Fibroblast of the aortic adventitia (primary cell): ENCODE results near the gene FBLN1. TPM values are rescaled to one million over a fixed set of nuclear protein-coding genes. Genes with fewer than 3 reads are reported as not detected.

Experiments
- DNase-seq: peaks from one replicate; pipeline ENCODE4 v3.0.0-alpha.2; 2010; ENCODE audit warnings: low read depth
- H3K4me3 ChIP-seq: 2 replicates; pipeline ENCODE4 v1.5.1; 2011; ENCODE audit warnings: low read depth, mild to moderate bottlenecking, control low read depth, low read length, moderate library complexity
- total RNA-seq: library from RNA; depleted of rRNA; stranded (reverse); fragments of >200 nt; gene quantifications from 2 replicates; pipeline ENCODE4 v1.2.3, GENCODE V29; 2012; ENCODE audit warnings: low replicate concordance
- TF ChIP-seq, protein P1 (sequence below): IDR thresholded peaks from 2 replicates; pipeline ENCODE4 v1.5.1; 2011; ENCODE audit warnings: mild to moderate bottlenecking, low read length, control low read depth, inconsistent platforms; ENCODE audit not compliant: insufficient read depth

FBLN1 gene
- total RNA-seq, 1 donor, result 561 TPM

DNA sequence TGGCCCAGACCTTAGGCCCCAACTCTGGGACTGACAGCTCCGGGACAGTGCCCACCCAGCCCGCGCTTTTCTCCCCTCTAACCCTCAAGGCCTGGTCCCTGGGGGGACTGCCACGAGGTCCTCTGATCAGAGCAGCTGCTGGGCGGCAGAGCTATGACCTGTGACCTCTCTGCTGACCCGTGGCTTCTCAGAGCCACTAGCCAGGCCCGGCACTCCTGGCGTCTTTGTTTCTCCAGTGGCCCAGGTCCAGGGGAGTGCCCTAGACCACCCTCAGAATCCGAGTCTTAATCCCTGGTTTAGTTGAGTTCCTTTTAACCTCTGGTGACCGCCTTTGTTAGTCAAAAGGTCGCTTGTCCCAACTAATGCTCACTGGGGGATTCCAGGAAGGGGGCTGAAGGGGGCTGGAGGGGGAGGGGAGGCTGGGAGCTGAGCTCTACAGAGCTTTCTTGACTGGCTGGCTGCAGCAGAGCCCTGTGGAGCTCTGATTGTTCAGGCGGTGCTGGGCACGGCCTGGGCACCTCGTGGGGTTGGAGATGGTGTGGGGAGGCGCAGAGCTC lies 1.2 kb downstream of the FBLN1 start:
- peak overlapping the region; percentile 98 for H3K4me3 ChIP-seq
- TF ChIP-seq, protein P1, sequence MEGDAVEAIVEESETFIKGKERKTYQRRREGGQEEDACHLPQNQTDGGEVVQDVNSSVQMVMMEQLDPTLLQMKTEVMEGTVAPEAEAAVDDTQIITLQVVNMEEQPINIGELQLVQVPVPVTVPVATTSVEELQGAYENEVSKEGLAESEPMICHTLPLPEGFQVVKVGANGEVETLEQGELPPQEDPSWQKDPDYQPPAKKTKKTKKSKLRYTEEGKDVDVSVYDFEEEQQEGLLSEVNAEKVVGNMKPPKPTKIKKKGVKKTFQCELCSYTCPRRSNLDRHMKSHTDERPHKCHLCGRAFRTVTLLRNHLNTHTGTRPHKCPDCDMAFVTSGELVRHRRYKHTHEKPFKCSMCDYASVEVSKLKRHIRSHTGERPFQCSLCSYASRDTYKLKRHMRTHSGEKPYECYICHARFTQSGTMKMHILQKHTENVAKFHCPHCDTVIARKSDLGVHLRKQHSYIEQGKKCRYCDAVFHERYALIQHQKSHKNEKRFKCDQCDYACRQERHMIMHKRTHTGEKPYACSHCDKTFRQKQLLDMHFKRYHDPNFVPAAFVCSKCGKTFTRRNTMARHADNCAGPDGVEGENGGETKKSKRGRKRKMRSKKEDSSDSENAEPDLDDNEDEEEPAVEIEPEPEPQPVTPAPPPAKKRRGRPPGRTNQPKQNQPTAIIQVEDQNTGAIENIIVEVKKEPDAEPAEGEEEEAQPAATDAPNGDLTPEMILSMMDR, result no peak
- DNase-seq, result no peak

DNA sequence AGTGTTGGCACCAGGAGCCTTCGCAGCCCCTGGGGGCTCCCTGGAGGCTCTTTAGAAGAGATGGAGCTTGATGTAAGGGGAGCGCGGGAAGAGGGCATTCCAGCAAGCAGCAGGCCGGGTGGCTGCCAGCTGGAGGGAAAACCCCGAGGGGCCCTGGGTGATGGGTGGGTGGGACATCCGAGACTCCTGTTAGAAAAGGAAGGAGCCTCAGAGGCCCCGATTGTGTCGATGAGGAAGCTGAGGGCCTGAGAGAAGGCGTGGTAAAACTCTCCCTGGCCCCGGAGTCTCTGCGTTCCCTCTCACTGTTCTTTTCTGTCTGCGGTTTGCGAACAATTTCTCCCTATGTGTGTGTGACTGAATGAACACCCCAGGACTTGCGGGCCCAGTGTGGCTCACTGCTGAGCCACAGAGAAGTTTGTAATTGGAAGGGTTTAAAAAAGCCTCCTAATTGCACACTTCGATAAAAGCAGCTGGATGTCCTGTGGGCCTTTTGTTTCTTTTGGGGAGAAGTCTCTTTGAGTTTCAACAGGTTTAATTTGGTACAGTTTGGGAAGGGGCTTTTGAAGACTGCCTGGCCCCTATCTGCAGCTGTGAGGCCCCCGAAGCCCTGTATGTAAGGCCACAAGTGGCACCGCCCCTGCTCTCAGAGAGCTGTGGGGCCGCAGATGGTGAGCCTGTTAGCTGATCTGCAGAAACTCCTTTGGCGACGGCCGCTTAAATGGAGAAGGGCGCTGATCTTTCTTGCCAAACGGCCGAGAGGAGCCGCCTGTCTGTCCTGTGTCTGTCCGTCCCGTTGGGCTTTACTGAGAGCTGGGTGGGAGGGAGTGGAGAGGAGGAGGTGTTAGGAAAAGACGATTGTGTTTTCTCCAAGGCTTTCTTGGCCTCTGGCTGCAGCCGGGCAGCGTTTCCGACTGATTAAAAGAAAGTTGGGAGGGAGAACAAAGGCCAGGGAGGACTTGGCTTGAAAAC lies 2.0 kb downstream of the FBLN1 start:
- peak overlapping the region; percentile 98 for H3K4me3 ChIP-seq
- TF ChIP-seq, protein P1, result no peak
- DNase-seq, result peak; percentile 85

DNA sequence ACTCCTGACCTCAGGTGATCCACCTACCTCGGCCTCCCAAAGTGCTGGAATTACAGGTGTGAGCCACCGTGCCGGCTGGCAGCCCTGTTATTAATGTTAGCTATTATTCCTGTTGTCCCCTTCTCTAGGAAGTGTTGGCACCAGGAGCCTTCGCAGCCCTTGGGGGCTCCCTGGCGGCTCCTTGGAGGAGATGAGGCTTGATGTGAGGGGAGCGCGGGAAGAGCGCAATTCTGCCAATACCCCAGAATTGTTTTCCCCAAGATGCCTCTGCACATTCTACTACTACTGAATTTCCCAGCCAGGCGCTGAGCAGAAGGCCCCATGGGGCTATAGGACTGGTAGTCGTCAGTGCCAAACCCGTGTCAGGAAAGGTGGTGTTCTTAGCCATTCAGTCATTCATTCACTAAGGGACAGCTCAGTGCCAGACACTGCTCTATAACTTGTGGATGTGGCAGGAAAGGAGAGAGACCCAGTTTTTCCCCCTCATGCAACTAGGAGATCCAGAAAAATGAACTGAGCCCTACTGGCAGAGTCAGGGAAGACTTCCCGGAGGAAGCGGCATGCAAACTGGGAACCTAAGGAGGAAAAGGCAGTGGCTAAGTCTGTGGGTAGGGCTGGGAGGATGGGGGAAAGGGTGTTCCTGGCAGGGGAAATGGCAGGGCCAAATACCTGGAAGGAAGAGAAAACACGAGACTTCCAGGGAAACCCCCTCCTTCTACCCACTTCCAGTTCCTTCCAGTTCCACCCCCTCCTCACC lies 3.5 kb downstream of the FBLN1 start:
- TF ChIP-seq, protein P1, result no peak
- peak overlapping the region; percentile 98 for H3K4me3 ChIP-seq
- DNase-seq, result no peak

DNA sequence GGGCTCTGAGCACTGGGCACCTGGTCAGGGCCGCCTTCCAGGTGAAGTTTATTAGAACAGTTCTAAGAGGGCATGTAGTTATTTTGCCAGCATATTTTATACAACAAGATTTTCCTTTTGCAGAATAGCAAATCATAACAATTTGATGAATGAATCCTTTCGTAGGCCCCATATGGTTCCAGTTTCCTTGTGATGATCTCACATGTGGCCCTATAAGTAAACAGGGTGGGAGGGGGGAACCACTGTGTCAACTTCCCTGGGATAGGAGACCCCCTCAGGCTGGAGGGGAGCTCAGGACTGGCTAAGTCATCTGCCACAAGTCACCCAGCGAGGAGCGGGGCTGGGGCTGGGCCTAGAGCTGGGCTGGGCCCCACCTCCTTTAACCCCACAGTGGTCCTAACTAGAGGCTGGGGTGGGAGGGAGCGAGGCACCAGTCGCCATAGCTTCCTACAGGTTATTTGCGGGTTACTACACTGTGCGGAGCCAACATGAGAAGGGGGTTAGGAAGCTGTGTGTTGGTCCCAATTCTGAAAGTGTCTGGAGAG lies 4.2 kb downstream of the FBLN1 start:
- H3K4me3 ChIP-seq, result peak overlapping the region; percentile 98
- TF ChIP-seq, protein P1, result no peak
- DNase-seq, result no peak

GRCh38 chr22:45507798-45508197 lies 5.1 kb downstream of the FBLN1 start:
- DNase-seq, result no peak
- TF ChIP-seq, protein P1, result no peak
- H3K4me3 ChIP-seq, result peak overlapping the region; percentile 22

- TF ChIP-seq, protein P1, result no peak
- DNase-seq, result no peak
- peak overlapping the region; percentile 44 for H3K4me3 ChIP-seq
Observed at GRCh38 chr22:45508814-45509213, 6.1 kb downstream of the FBLN1 start.
